MM.1S (cell line): ENCODE measurements around the gene SSH3.

Experiments used
- EZH2 ChIP-seq: fragments of 300-600 bp; sonication (generic); optimal IDR thresholded peaks from 2 replicates; pipeline ENCODE3; 2017; ENCODE audit warnings: low read depth, mild to moderate bottlenecking, antibody characterized with exemption, low read length, mixed read lengths
- TF ChIP-seq, protein P1 (sequence below): fragments of 300-600 bp; sonication (generic); IDR thresholded peaks from 2 replicates; pipeline ENCODE4 v1.5.1; 2016; ENCODE audit warnings: antibody characterized with exemption, low read length, mixed read lengths

DNA sequence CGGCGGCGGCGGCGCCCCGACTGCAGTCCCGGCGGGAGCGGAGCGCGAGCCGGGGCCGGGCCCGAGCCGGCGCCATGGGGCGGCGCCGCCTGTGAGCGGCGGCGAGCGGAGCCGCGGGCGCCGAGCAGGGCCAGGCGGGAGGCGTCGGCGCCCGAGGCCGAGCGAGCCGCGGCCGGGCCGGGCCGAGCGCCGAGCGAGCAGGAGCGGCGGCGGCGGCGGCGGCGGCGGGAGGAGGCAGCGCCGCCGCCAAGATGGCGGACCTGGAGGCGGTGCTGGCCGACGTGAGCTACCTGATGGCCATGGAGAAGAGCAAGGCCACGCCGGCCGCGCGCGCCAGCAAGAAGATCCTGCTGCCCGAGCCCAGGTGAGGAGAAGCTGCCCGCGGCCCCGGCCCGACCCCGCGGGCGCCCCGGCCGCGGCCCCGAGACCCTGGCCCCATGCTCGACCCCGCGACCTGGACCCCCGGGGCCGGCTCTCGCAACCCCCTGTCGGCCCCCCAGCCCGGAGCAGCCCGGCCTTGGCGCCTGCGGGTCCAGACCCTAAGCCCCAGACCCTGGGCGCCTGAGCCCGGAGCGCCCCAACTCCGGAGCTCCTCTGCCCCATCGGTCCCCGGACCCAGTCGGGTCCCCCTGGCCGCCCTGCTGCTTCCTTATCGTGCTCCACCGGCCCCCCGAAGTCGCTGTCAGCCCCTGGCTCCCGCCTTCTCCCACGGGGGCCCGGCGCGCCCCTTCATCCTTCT, 36.7 kb upstream of the SSH3 start, which contains the start of gene GRK2:
- TF ChIP-seq, protein P1, sequence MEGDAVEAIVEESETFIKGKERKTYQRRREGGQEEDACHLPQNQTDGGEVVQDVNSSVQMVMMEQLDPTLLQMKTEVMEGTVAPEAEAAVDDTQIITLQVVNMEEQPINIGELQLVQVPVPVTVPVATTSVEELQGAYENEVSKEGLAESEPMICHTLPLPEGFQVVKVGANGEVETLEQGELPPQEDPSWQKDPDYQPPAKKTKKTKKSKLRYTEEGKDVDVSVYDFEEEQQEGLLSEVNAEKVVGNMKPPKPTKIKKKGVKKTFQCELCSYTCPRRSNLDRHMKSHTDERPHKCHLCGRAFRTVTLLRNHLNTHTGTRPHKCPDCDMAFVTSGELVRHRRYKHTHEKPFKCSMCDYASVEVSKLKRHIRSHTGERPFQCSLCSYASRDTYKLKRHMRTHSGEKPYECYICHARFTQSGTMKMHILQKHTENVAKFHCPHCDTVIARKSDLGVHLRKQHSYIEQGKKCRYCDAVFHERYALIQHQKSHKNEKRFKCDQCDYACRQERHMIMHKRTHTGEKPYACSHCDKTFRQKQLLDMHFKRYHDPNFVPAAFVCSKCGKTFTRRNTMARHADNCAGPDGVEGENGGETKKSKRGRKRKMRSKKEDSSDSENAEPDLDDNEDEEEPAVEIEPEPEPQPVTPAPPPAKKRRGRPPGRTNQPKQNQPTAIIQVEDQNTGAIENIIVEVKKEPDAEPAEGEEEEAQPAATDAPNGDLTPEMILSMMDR, result no peak
- TF ChIP-seq EZH2, result no peak
